Activated CD8-positive, alpha-beta T cell treated with anti-CD3 and anti-CD28 coated beads for 36 hours (primary cell): Measurements from ENCODE around the gene PPP6R2. TPM values are rescaled to one million over a fixed set of nuclear protein-coding genes. Genes with fewer than 3 reads are reported as not detected.
"Not testable (repeated sequence)": the region's sequence is repeated elsewhere in the genome, so short reads cannot be mapped to it uniquely, and the experiment has no call there.

Experiments used
- ATAC-seq: fragments of 200-7000 bp; cut with Tn5 transposase; one replicate; pipeline ENCODE4 v1.10.0; 2021; ENCODE audit warnings: mild to moderate bottlenecking, moderate library complexity
- CTCF ChIA-PET: fragments of 350-600 bp; sonication (Branson Sonifier 250); formaldehyde crosslinking; loops from one replicate; lab custom pipeline; 2021; ENCODE audit warnings: antibody characterized with exemption; lab: Charles Lee
- POLR2A ChIA-PET: fragments of 350-600 bp; sonication (Branson Sonifier 250); formaldehyde crosslinking; loops from one replicate; lab custom pipeline; 2021; ENCODE audit warnings: antibody characterized with exemption; lab: Charles Lee
- DNase-seq: peaks from one replicate; pipeline ENCODE4 v3.0.0-alpha.2; 2020
- H3K27ac Mint-ChIP-seq: one replicate; pipeline ENCODE4 v1.8.0; 2021; ENCODE audit warnings: mild to moderate bottlenecking, mixed read lengths
- H3K27me3 Mint-ChIP-seq: one replicate; pipeline ENCODE4 v1.8.0; 2021; ENCODE audit warnings: mixed read lengths
- H3K36me3 Mint-ChIP-seq: one replicate; pipeline ENCODE4 v1.8.0; 2021; ENCODE audit warnings: low read depth, mixed read lengths
- H3K4me1 Mint-ChIP-seq: one replicate; pipeline ENCODE4 v1.8.0; 2021; ENCODE audit warnings: low read depth, mixed read lengths
- H3K4me3 Mint-ChIP-seq: one replicate; pipeline ENCODE4 v1.8.0; 2021; ENCODE audit warnings: mild to moderate bottlenecking, moderate library complexity, mixed read lengths
- H3K9me3 Mint-ChIP-seq: one replicate; pipeline ENCODE4 v1.8.0; 2021; ENCODE audit warnings: mixed read lengths
- CTCF ChIP-seq: fragments of 200-600 bp; IDR thresholded peaks from one replicate; pipeline ENCODE4 v1.8.0; 2022; ENCODE audit warnings: antibody characterized with exemption, mild to moderate bottlenecking
- intact Hi-C: fragments of 100-400 bp; cut with micrococcal nuclease; formaldehyde crosslinking; loops from one replicate; pipeline ENCODE4 v1.10.0; 2022
- total RNA-seq, 2 experiments: library from RNA; stranded (reverse); gene quantifications; one replicate each; pipeline ENCODE4 v1.2.3, GENCODE V29; 2021

PPP6R2 gene
- total RNA-seq, 2 experiments from 2014 or later, result 44.2 to 44.3 TPM

- no peak for TF ChIP-seq CTCF
- H3K4me1 Mint-ChIP-seq, result no peaks in the 10 kb centered on the region
- H3K27ac Mint-ChIP-seq, result no peak overlapping the region
- no peak overlapping the region for H3K4me3 Mint-ChIP-seq
- DNase-seq (no peak), ATAC-seq (no peak)
- no peaks in the 10 kb centered on the region for H3K36me3 Mint-ChIP-seq
- POLR2A ChIA-PET, result interaction anchor here (0.6 to 1.5 kb wide), 2 partner anchors 14 to 502 kb away, joined by 4 to 6 read pairs; partner anchors contain the start of gene PLXNB2
- intact Hi-C loops, result no loop called here
- H3K9me3 Mint-ChIP-seq, result no peaks in the 10 kb centered on the region
- CTCF ChIA-PET, result interaction anchor here (1.3 kb wide), 2 partner anchors 45 to 69 kb away, joined by 5 to 7 read pairs; no protein-coding TSS in a partner anchor
- peaks cover 5% of the 10 kb centered on the region for H3K27me3 Mint-ChIP-seq
These were observed 22.3 kb upstream of the PPP6R2 start for GRCh38 chr22:50320671-50321325.

- H3K4me3 Mint-ChIP-seq, H3K9me3 Mint-ChIP-seq, intact Hi-C loops, H3K27ac Mint-ChIP-seq, DNase-seq, ATAC-seq, H3K27me3 Mint-ChIP-seq, H3K4me1 Mint-ChIP-seq, H3K36me3 Mint-ChIP-seq: not testable (repeated sequence)
- ChIA-PET CTCF (interaction anchor here (0.9 kb wide), 1 partner anchor 20 kb away, joined by 3 read pairs; no protein-coding TSS in a partner anchor), POLR2A (interaction anchor here (1.4 kb wide), 1 partner anchor 13 kb away, joined by 3 read pairs; no protein-coding TSS in a partner anchor)
These were observed 20.6 kb upstream of the PPP6R2 start for GRCh38 chr22:50322382-50323104.

- no peak for ATAC-seq
- Mint-ChIP-seq H3K36me3 (no peaks in the 10 kb centered on the region), H3K27me3 (peaks cover 5% of the 10 kb centered on the region), H3K27ac (no peak overlapping the region), H3K4me3 (no peak overlapping the region), H3K4me1 (peaks cover 5% of the 10 kb centered on the region), H3K9me3 (no peaks in the 10 kb centered on the region)
- DNase-seq, result no peak
- POLR2A ChIA-PET, result interaction anchor here (1.4 to 1.7 kb wide), 2 partner anchors 8 to 10 kb away, joined by 4 to 8 read pairs; no protein-coding TSS in a partner anchor
- no peak for TF ChIP-seq CTCF
- intact Hi-C loops, result no loop called here
- CTCF ChIA-PET, result no interaction called here
These were observed 19.2 kb upstream of the PPP6R2 start for GRCh38 chr22:50323900-50324299.

- TF ChIP-seq CTCF, result no peak
- peaks cover 5% of the 10 kb centered on the region for H3K27me3 Mint-ChIP-seq
- DNase-seq (no peak), ATAC-seq (no peak)
- no peaks in the 10 kb centered on the region for H3K9me3 Mint-ChIP-seq
- H3K27ac Mint-ChIP-seq, result no peak overlapping the region
- peak overlapping the region; percentile 77 for H3K4me3 Mint-ChIP-seq
- ChIA-PET CTCF (interaction anchor here (0.8 to 6.4 kb wide), 10 partner anchors 10 to 74 kb away, joined by 3 to 44 read pairs (median 14); partner anchors contain the start of genes HDAC10 and MAPK11), POLR2A (interaction anchor here (1.7 kb wide), 1 partner anchor 9 kb away, joined by 8 read pairs; no protein-coding TSS in a partner anchor)
- no peaks in the 10 kb centered on the region for H3K36me3 Mint-ChIP-seq
- peaks cover 8% of the 10 kb centered on the region for H3K4me1 Mint-ChIP-seq
- intact Hi-C loops, result loop anchor here (5.0 kb wide), 1 partner anchor 48 kb away; no protein-coding TSS in a partner anchor
These were observed 17.5 kb upstream of the PPP6R2 start for GRCh38 chr22:50325444-50326224.
